Measurements from ENCODE around the gene KLHL1.

The KLHL1 gene

GRCh38 chr13:69866555-69866954 lies 241.7 kb downstream of the KLHL1 start:
- FAIRE-seq, result no peak

GRCh38 chr13:69857183-69857821 lies 250.9 kb downstream of the KLHL1 start:
- peak; percentile 82 for FAIRE-seq

GRCh38 chr13:69856331-69856730 lies 251.9 kb downstream of the KLHL1 start:
- FAIRE-seq, result no peak

- FAIRE-seq, result no peak
Measured at GRCh38 chr13:69828527-69828926, 279.7 kb downstream of the KLHL1 start.

GRCh38 chr13:69820180-69820579 lies 288.1 kb downstream of the KLHL1 start:
- FAIRE-seq, result no peak

- FAIRE-seq, result no peak
Measured at GRCh38 chr13:69817333-69817869, 290.9 kb downstream of the KLHL1 start.

- no peak for FAIRE-seq
Measured at GRCh38 chr13:69809152-69809551, 299.1 kb downstream of the KLHL1 start.

GRCh38 chr13:69796256-69796655 lies 312.0 kb downstream of the KLHL1 start:
- FAIRE-seq, result no peak

- FAIRE-seq, result no peak
Measured at GRCh38 chr13:69793783-69794453, 314.3 kb downstream of the KLHL1 start.

- no peak for FAIRE-seq
Measured at GRCh38 chr13:69776937-69777336, 331.3 kb downstream of the KLHL1 start.

- FAIRE-seq, result no peak
Measured at GRCh38 chr13:69769608-69770007, 338.6 kb downstream of the KLHL1 start.

- no peak for FAIRE-seq
Measured at GRCh38 chr13:69761581-69761980, 346.7 kb downstream of the KLHL1 start.

- FAIRE-seq, result no peak
Measured at GRCh38 chr13:69755101-69755500, 353.2 kb downstream of the KLHL1 start.

- no peak for FAIRE-seq
Measured at GRCh38 chr13:69751259-69751658, 357.0 kb downstream of the KLHL1 start.

GRCh38 chr13:69737129-69737935 lies 370.9 kb downstream of the KLHL1 start:
- no peak for FAIRE-seq

- no peak for FAIRE-seq
Measured at GRCh38 chr13:69721631-69722030, 386.6 kb downstream of the KLHL1 start.

- no peak for FAIRE-seq
Measured at GRCh38 chr13:69720278-69720983, 387.8 kb downstream of the KLHL1 start.

GRCh38 chr13:69706807-69707206 lies 401.4 kb downstream of the KLHL1 start:
- no peak for FAIRE-seq

- no peak for FAIRE-seq
Measured at GRCh38 chr13:69704311-69704710, 403.9 kb downstream of the KLHL1 start.

GRCh38 chr13:69690999-69691398 lies 417.3 kb downstream of the KLHL1 start:
- FAIRE-seq, result no peak

- FAIRE-seq, result no peak
Measured at GRCh38 chr13:69683921-69684686, 424.1 kb downstream of the KLHL1 start.

- no peak for FAIRE-seq
Measured at GRCh38 chr13:69681722-69682121, 426.5 kb downstream of the KLHL1 start.

Data from G401.6 (cell line).